ENCODE results near the gene HNRNPAB.
"Not testable (repeated sequence)": the region's sequence is repeated elsewhere in the genome, so short reads cannot be mapped to it uniquely, and the experiment has no call there.

HNRNPAB gene

GRCh38 chr5:178238711-178239592 lies 34.6 kb downstream of the HNRNPAB start:
- no peak overlapping the region for H3K4me3 Mint-ChIP-seq
- H3K36me3 Mint-ChIP-seq = no peaks in the 10 kb centered on the region
- H3K27me3 Mint-ChIP-seq = no peaks in the 10 kb centered on the region
- no peaks in the 10 kb centered on the region for H3K9me3 Mint-ChIP-seq
- ATAC-seq = no peak
- H3K4me1 Mint-ChIP-seq = peaks cover 40% of the 10 kb centered on the region
- peak overlapping the region; percentile 97 for H3K27ac Mint-ChIP-seq

- H3K36me3 Mint-ChIP-seq, H3K9me3 Mint-ChIP-seq, ATAC-seq, H3K27me3 Mint-ChIP-seq: not testable (repeated sequence)
- H3K27ac Mint-ChIP-seq = peak overlapping the region; percentile 97
- peak overlapping the region; percentile 50 for H3K4me3 Mint-ChIP-seq
- H3K4me1 Mint-ChIP-seq = peaks cover 32% of the 10 kb centered on the region
These were observed 35.4 kb downstream of the HNRNPAB start for GRCh38 chr5:178239626-178240301.

GRCh38 chr5:178240341-178240741 lies 36.0 kb downstream of the HNRNPAB start:
- peaks cover 26% of the 10 kb centered on the region for H3K4me1 Mint-ChIP-seq
- no peaks in the 10 kb centered on the region for H3K9me3 Mint-ChIP-seq
- no peaks in the 10 kb centered on the region for H3K27me3 Mint-ChIP-seq
- peak overlapping the region; percentile 97 for H3K27ac Mint-ChIP-seq
- no peaks in the 10 kb centered on the region for H3K36me3 Mint-ChIP-seq
- peak overlapping the region; percentile 72 for H3K4me3 Mint-ChIP-seq
- ATAC-seq = no peak

- Mint-ChIP-seq H3K4me1 (peaks cover 26% of the 10 kb centered on the region), H3K27me3 (no peaks in the 10 kb centered on the region), H3K9me3 (no peaks in the 10 kb centered on the region), H3K36me3 (no peaks in the 10 kb centered on the region), H3K4me3 (peak overlapping the region; percentile 72), H3K27ac (peak overlapping the region; percentile 97)
- ATAC-seq = peak; percentile 59
These were observed 36.4 kb downstream of the HNRNPAB start for GRCh38 chr5:178240766-178241165.

GRCh38 chr5:178241231-178241663 lies 36.9 kb downstream of the HNRNPAB start:
- Mint-ChIP-seq H3K4me3 (peak overlapping the region; percentile 72), H3K9me3 (no peaks in the 10 kb centered on the region), H3K27ac (peak overlapping the region; percentile 97), H3K4me1 (peaks cover 26% of the 10 kb centered on the region), H3K27me3 (no peaks in the 10 kb centered on the region), H3K36me3 (no peaks in the 10 kb centered on the region)
- ATAC-seq = peak; percentile 64

- no peaks in the 10 kb centered on the region for H3K27me3 Mint-ChIP-seq
- no peaks in the 10 kb centered on the region for H3K9me3 Mint-ChIP-seq
- H3K36me3 Mint-ChIP-seq = no peaks in the 10 kb centered on the region
- no peak overlapping the region for H3K4me3 Mint-ChIP-seq
- H3K4me1 Mint-ChIP-seq = peaks cover 29% of the 10 kb centered on the region
- ATAC-seq = peak; percentile 7
- H3K27ac Mint-ChIP-seq = peak overlapping the region; percentile 97
These were observed 37.4 kb downstream of the HNRNPAB start for GRCh38 chr5:178241688-178242231.

- no peak for ATAC-seq
- Mint-ChIP-seq H3K27ac (peak overlapping the region; percentile 23), H3K4me3 (peak overlapping the region; percentile 16), H3K9me3 (no peaks in the 10 kb centered on the region), H3K27me3 (no peaks in the 10 kb centered on the region), H3K4me1 (peaks cover 33% of the 10 kb centered on the region), H3K36me3 (no peaks in the 10 kb centered on the region)
These were observed 38.1 kb downstream of the HNRNPAB start for GRCh38 chr5:178242416-178242815.

- ATAC-seq = no peak
- Mint-ChIP-seq H3K36me3 (no peaks in the 10 kb centered on the region), H3K4me3 (no peak overlapping the region), H3K9me3 (no peaks in the 10 kb centered on the region), H3K4me1 (peaks cover 35% of the 10 kb centered on the region), H3K27me3 (no peaks in the 10 kb centered on the region), H3K27ac (no peak overlapping the region)
These were observed 40.2 kb downstream of the HNRNPAB start for GRCh38 chr5:178244576-178244975.

- no peak for ATAC-seq
- H3K4me3 Mint-ChIP-seq = no peak overlapping the region
- no peak overlapping the region for H3K27ac Mint-ChIP-seq
- no peaks in the 10 kb centered on the region for H3K9me3 Mint-ChIP-seq
- H3K36me3 Mint-ChIP-seq = no peaks in the 10 kb centered on the region
- H3K4me1 Mint-ChIP-seq = peaks cover 36% of the 10 kb centered on the region
- no peaks in the 10 kb centered on the region for H3K27me3 Mint-ChIP-seq
These were observed 41.1 kb downstream of the HNRNPAB start for GRCh38 chr5:178245389-178245788.

- Mint-ChIP-seq H3K36me3 (no peaks in the 10 kb centered on the region), H3K27ac (no peak overlapping the region), H3K27me3 (no peaks in the 10 kb centered on the region), H3K9me3 (no peaks in the 10 kb centered on the region), H3K4me3 (no peak overlapping the region), H3K4me1 (peaks cover 26% of the 10 kb centered on the region)
- no peak for ATAC-seq
These were observed 42.4 kb downstream of the HNRNPAB start for GRCh38 chr5:178246624-178247279.

- peaks cover 32% of the 10 kb centered on the region for H3K4me1 Mint-ChIP-seq
- no peaks in the 10 kb centered on the region for H3K9me3 Mint-ChIP-seq
- no peak overlapping the region for H3K27ac Mint-ChIP-seq
- ATAC-seq = no peak
- no peaks in the 10 kb centered on the region for H3K27me3 Mint-ChIP-seq
- H3K4me3 Mint-ChIP-seq = no peak overlapping the region
- no peaks in the 10 kb centered on the region for H3K36me3 Mint-ChIP-seq
These were observed 43.4 kb downstream of the HNRNPAB start for GRCh38 chr5:178247481-178248456.

- no peak overlapping the region for H3K4me3 Mint-ChIP-seq
- no peaks in the 10 kb centered on the region for H3K27me3 Mint-ChIP-seq
- peaks cover 32% of the 10 kb centered on the region for H3K4me1 Mint-ChIP-seq
- ATAC-seq = no peak
- no peaks in the 10 kb centered on the region for H3K36me3 Mint-ChIP-seq
- no peak overlapping the region for H3K27ac Mint-ChIP-seq
- no peaks in the 10 kb centered on the region for H3K9me3 Mint-ChIP-seq
These were observed 44.4 kb downstream of the HNRNPAB start for GRCh38 chr5:178248750-178249149.

- H3K4me1 Mint-ChIP-seq = peaks cover 37% of the 10 kb centered on the region
- no peaks in the 10 kb centered on the region for H3K36me3 Mint-ChIP-seq
- H3K27me3 Mint-ChIP-seq = peaks cover 4% of the 10 kb centered on the region
- peak; percentile 57 for ATAC-seq
- peak overlapping the region; percentile 46 for H3K27ac Mint-ChIP-seq
- peak overlapping the region; percentile 56 for H3K4me3 Mint-ChIP-seq
- H3K9me3 Mint-ChIP-seq = no peaks in the 10 kb centered on the region
These were observed 45.1 kb downstream of the HNRNPAB start for GRCh38 chr5:178249191-178249989.
